K562 (cell line): ENCODE measurements around the gene UBR4. TPM values are rescaled to one million over a fixed set of nuclear protein-coding genes. Genes with fewer than 3 reads are reported as not detected.

Experiments
- DMBX1 ChIP-seq: fragments of 250-450 bp; sonication (Bioruptor Pico); IDR thresholded peaks from 2 replicates; pipeline ENCODE4 v1.8.0; 2022; ENCODE audit warnings: inconsistent platforms, mild to moderate bottlenecking, moderate library complexity, borderline replicate concordance
- IFI16 ChIP-seq: fragments of 250-450 bp; sonication (Bioruptor Pico); IDR thresholded peaks from 2 replicates; pipeline ENCODE4 v2.1.2; 2022; ENCODE audit warnings: mild to moderate bottlenecking, inconsistent platforms
- IRF1 ChIP-seq: sonication (generic); formaldehyde crosslinking; IDR thresholded peaks from 2 replicates; pipeline ENCODE4 v1.8.0; 2022; ENCODE audit warnings: missing genetic modification reagents, mild to moderate bottlenecking, borderline replicate concordance
- MEIS2 ChIP-seq: fragments of 450-650 bp; IDR thresholded peaks from 2 replicates; pipeline ENCODE4 v1.6.1; 2014; ENCODE audit warnings: mild to moderate bottlenecking; ENCODE audit not compliant: partially characterized antibody
- PRMT5 ChIP-seq: sonication (generic); formaldehyde crosslinking; IDR thresholded peaks from 2 replicates; pipeline ENCODE4 v1.5.0; 2020; ENCODE audit warnings: missing genetic modification reagents
- SMARCC2 ChIP-seq: fragments of 450-650 bp; IDR thresholded peaks from 2 replicates; pipeline ENCODE4 v1.6.1; 2017; ENCODE audit warnings: antibody characterized with exemption, moderate library complexity, mild to moderate bottlenecking, low read depth
- ZBTB17 ChIP-seq: fragments of 450-650 bp; formaldehyde crosslinking; IDR thresholded peaks from 2 replicates; pipeline ENCODE4 v1.4.0; 2020; ENCODE audit warnings: mild to moderate bottlenecking
- ZFP30 ChIP-seq: fragments of 250-450 bp; sonication (Bioruptor Pico); IDR thresholded peaks from 2 replicates; pipeline ENCODE4 v1.8.0; 2022; ENCODE audit warnings: moderate library complexity, mild to moderate bottlenecking, inconsistent platforms, borderline replicate concordance
- polyA plus RNA-seq, 8 experiments: library from polyadenylated mRNA; depleted of rRNA in 4 of 8; stranded (reverse) in 5 of 8; unstranded in 3 of 8; fragments of >200 nt; fragmentation: Nextera tagmentation in 2 of 8; fragmentation: Illumina TruSeq in 1 of 8; extraction: Ambion mirVana in 2 of 8; extraction: Trizol in 1 of 8; gene quantifications; 2 replicates each; pipeline versions ENCODE4 v1.2.1 to v1.2.3, GENCODE V29; 2011 to 2014; ENCODE audit warnings: inconsistent platforms in 1 of 8, missing spikeins in 1 of 8
- total RNA-seq, 7 experiments: library from RNA; depleted of rRNA in 6 of 7; stranded (reverse); fragments of >200 nt in 6 of 7; fragmentation: Illumina TruSeq in 2 of 7; extraction: Trizol in 2 of 7; gene quantifications; 2 replicates each; pipeline versions ENCODE4 v1.2.1 to v1.2.3, GENCODE V29; 2011 to 2021; ENCODE audit warnings: low replicate concordance in 1 of 7
- TF ChIP-seq, protein P1 (sequence below): fragments of 450-650 bp; IDR thresholded peaks from 2 replicates; pipeline ENCODE4 v1.6.1; 2016; ENCODE audit warnings: mild to moderate bottlenecking, moderate library complexity
- TF ChIP-seq, protein P2 (sequence below): fragments of 450-650 bp; IDR thresholded peaks from 2 replicates; pipeline ENCODE4 v1.6.1; 2017; ENCODE audit warnings: antibody characterized with exemption, mild to moderate bottlenecking

Gene UBR4
- total and polyA plus RNA-seq, 9 of the 15 experiments (the other 6 are each of a cell fraction or from before 2014, with no cell fraction given), result 55.4 to 277 (median 123) TPM

- TF ChIP-seq, protein P1, sequence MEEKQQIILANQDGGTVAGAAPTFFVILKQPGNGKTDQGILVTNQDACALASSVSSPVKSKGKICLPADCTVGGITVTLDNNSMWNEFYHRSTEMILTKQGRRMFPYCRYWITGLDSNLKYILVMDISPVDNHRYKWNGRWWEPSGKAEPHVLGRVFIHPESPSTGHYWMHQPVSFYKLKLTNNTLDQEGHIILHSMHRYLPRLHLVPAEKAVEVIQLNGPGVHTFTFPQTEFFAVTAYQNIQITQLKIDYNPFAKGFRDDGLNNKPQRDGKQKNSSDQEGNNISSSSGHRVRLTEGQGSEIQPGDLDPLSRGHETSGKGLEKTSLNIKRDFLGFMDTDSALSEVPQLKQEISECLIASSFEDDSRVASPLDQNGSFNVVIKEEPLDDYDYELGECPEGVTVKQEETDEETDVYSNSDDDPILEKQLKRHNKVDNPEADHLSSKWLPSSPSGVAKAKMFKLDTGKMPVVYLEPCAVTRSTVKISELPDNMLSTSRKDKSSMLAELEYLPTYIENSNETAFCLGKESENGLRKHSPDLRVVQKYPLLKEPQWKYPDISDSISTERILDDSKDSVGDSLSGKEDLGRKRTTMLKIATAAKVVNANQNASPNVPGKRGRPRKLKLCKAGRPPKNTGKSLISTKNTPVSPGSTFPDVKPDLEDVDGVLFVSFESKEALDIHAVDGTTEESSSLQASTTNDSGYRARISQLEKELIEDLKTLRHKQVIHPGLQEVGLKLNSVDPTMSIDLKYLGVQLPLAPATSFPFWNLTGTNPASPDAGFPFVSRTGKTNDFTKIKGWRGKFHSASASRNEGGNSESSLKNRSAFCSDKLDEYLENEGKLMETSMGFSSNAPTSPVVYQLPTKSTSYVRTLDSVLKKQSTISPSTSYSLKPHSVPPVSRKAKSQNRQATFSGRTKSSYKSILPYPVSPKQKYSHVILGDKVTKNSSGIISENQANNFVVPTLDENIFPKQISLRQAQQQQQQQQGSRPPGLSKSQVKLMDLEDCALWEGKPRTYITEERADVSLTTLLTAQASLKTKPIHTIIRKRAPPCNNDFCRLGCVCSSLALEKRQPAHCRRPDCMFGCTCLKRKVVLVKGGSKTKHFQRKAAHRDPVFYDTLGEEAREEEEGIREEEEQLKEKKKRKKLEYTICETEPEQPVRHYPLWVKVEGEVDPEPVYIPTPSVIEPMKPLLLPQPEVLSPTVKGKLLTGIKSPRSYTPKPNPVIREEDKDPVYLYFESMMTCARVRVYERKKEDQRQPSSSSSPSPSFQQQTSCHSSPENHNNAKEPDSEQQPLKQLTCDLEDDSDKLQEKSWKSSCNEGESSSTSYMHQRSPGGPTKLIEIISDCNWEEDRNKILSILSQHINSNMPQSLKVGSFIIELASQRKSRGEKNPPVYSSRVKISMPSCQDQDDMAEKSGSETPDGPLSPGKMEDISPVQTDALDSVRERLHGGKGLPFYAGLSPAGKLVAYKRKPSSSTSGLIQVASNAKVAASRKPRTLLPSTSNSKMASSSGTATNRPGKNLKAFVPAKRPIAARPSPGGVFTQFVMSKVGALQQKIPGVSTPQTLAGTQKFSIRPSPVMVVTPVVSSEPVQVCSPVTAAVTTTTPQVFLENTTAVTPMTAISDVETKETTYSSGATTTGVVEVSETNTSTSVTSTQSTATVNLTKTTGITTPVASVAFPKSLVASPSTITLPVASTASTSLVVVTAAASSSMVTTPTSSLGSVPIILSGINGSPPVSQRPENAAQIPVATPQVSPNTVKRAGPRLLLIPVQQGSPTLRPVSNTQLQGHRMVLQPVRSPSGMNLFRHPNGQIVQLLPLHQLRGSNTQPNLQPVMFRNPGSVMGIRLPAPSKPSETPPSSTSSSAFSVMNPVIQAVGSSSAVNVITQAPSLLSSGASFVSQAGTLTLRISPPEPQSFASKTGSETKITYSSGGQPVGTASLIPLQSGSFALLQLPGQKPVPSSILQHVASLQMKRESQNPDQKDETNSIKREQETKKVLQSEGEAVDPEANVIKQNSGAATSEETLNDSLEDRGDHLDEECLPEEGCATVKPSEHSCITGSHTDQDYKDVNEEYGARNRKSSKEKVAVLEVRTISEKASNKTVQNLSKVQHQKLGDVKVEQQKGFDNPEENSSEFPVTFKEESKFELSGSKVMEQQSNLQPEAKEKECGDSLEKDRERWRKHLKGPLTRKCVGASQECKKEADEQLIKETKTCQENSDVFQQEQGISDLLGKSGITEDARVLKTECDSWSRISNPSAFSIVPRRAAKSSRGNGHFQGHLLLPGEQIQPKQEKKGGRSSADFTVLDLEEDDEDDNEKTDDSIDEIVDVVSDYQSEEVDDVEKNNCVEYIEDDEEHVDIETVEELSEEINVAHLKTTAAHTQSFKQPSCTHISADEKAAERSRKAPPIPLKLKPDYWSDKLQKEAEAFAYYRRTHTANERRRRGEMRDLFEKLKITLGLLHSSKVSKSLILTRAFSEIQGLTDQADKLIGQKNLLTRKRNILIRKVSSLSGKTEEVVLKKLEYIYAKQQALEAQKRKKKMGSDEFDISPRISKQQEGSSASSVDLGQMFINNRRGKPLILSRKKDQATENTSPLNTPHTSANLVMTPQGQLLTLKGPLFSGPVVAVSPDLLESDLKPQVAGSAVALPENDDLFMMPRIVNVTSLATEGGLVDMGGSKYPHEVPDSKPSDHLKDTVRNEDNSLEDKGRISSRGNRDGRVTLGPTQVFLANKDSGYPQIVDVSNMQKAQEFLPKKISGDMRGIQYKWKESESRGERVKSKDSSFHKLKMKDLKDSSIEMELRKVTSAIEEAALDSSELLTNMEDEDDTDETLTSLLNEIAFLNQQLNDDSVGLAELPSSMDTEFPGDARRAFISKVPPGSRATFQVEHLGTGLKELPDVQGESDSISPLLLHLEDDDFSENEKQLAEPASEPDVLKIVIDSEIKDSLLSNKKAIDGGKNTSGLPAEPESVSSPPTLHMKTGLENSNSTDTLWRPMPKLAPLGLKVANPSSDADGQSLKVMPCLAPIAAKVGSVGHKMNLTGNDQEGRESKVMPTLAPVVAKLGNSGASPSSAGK, result peak; percentile 98
- TF ChIP-seq MEIS2 (peak; percentile 64), ZBTB17 (CRISPR knock-in tag) (peak; percentile 33; the same call in 1 of the 2 replicates), PRMT5 (CRISPR knock-in tag) (no peak), SMARCC2 (no peak), ZFP30 (CRISPR knock-in tag) (no peak), IFI16 (CRISPR knock-in tag) (no peak), DMBX1 (CRISPR knock-in tag) (no peak), IRF1 (CRISPR knock-in tag) (no peak; the same call in 1 of the 2 replicates)
- TF ChIP-seq, protein P2, sequence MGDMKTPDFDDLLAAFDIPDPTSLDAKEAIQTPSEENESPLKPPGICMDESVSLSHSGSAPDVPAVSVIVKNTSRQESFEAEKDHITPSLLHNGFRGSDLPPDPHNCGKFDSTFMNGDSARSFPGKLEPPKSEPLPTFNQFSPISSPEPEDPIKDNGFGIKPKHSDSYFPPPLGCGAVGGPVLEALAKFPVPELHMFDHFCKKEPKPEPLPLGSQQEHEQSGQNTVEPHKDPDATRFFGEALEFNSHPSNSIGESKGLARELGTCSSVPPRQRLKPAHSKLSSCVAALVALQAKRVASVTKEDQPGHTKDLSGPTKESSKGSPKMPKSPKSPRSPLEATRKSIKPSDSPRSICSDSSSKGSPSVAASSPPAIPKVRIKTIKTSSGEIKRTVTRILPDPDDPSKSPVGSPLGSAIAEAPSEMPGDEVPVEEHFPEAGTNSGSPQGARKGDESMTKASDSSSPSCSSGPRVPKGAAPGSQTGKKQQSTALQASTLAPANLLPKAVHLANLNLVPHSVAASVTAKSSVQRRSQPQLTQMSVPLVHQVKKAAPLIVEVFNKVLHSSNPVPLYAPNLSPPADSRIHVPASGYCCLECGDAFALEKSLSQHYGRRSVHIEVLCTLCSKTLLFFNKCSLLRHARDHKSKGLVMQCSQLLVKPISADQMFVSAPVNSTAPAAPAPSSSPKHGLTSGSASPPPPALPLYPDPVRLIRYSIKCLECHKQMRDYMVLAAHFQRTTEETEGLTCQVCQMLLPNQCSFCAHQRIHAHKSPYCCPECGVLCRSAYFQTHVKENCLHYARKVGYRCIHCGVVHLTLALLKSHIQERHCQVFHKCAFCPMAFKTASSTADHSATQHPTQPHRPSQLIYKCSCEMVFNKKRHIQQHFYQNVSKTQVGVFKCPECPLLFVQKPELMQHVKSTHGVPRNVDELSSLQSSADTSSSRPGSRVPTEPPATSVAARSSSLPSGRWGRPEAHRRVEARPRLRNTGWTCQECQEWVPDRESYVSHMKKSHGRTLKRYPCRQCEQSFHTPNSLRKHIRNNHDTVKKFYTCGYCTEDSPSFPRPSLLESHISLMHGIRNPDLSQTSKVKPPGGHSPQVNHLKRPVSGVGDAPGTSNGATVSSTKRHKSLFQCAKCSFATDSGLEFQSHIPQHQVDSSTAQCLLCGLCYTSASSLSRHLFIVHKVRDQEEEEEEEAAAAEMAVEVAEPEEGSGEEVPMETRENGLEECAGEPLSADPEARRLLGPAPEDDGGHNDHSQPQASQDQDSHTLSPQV, result peak; percentile 94
Observed at GRCh38 chr1:19209990-19210771, at the start of gene UBR4 (continued).
